ENCODE measurements around the gene PDE3B.

- TF ChIP-seq SIN3A (IDR thresholded peaks at IDR 0.05; ENCODE audit: low read depth): no peak
- TF ChIP-seq, protein P1, sequence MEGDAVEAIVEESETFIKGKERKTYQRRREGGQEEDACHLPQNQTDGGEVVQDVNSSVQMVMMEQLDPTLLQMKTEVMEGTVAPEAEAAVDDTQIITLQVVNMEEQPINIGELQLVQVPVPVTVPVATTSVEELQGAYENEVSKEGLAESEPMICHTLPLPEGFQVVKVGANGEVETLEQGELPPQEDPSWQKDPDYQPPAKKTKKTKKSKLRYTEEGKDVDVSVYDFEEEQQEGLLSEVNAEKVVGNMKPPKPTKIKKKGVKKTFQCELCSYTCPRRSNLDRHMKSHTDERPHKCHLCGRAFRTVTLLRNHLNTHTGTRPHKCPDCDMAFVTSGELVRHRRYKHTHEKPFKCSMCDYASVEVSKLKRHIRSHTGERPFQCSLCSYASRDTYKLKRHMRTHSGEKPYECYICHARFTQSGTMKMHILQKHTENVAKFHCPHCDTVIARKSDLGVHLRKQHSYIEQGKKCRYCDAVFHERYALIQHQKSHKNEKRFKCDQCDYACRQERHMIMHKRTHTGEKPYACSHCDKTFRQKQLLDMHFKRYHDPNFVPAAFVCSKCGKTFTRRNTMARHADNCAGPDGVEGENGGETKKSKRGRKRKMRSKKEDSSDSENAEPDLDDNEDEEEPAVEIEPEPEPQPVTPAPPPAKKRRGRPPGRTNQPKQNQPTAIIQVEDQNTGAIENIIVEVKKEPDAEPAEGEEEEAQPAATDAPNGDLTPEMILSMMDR (IDR thresholded peaks at IDR 0.05 in 2 of 3, conservative IDR thresholded peaks at IDR 0.05 in 1 of 3; ENCODE audit: borderline replicate concordance in 1 of 3, insufficient read depth in 1 of 3, low read depth in 2 of 3, low read length in 2 of 3): no peak
- no peak for TF ChIP-seq YY1 (IDR thresholded peaks at IDR 0.05; ENCODE audit: extremely low read depth, insufficient replicate concordance, low read depth, low read length)
Measured at GRCh38 chr11:14835496-14836492, 192.2 kb downstream of the PDE3B start.
